Measurements from ENCODE around the gene SP3. TPM values are rescaled to one million over a fixed set of nuclear protein-coding genes. Genes with fewer than 3 reads are reported as not detected.

The SP3 gene
- total and polyA plus RNA-seq, 8 donors: 69.0 to 143 (median 122) TPM

GRCh38 chr2:173886613-173887012, 78.6 kb downstream of the SP3 start:
- no peak for ATAC-seq
- Histone ChIP-seq H3K27me3 (no peaks in the 10 kb centered on the region), H3K27ac (no peak overlapping the region), H3K9me3 (peaks cover 0 to 13% of the 10 kb centered on the region in 2 donors), H3K4me1 (peaks cover 0 to 4% of the 10 kb centered on the region in 2 donors), H3K36me3 (no peaks in the 10 kb centered on the region), H3K4me3 (no peak overlapping the region)
- TF ChIP-seq CTCF (IDR thresholded peaks at IDR 0.05): no peak
- intact Hi-C loops (cut with DNase I): no loop called here
- no peak for DNase-seq

GRCh38 chr2:173884025-173884802, 81.0 kb downstream of the SP3 start:
- Histone ChIP-seq H3K36me3 (no peaks in the 10 kb centered on the region), H3K9me3 (peaks cover 0 to 3% of the 10 kb centered on the region in 2 donors), H3K27me3 (no peaks in the 10 kb centered on the region), H3K27ac (no peak overlapping the region), H3K4me1 (peaks cover 0 to 12% of the 10 kb centered on the region in 2 donors), H3K4me3 (no peak overlapping the region)
- peak; percentile 86 for ATAC-seq
- peak in 2 of 4 donors; percentile 50 to 67 for DNase-seq
- peak; percentile 66 to 72 for TF ChIP-seq CTCF (IDR thresholded peaks at IDR 0.05)
- intact Hi-C loops (cut with DNase I): no loop called here

GRCh38 chr2:173881886-173882285, 83.3 kb downstream of the SP3 start:
- Histone ChIP-seq H3K27ac (no peak overlapping the region), H3K36me3 (no peaks in the 10 kb centered on the region), H3K4me3 (no peak overlapping the region), H3K27me3 (no peaks in the 10 kb centered on the region), H3K4me1 (peaks cover 0 to 12% of the 10 kb centered on the region in 2 donors), H3K9me3 (no peaks in the 10 kb centered on the region)
- peak; percentile 50 for ATAC-seq
- intact Hi-C loops (cut with DNase I): no loop called here
- no peak for TF ChIP-seq CTCF (IDR thresholded peaks at IDR 0.05)
- DNase-seq: no peak

GRCh38 chr2:173881461-173881860, 83.7 kb downstream of the SP3 start:
- no peaks in the 10 kb centered on the region for H3K9me3 ChIP-seq
- no peak for ATAC-seq
- peaks cover 0 to 12% of the 10 kb centered on the region in 2 donors for H3K4me1 ChIP-seq
- no peaks in the 10 kb centered on the region for H3K27me3 ChIP-seq
- H3K36me3 ChIP-seq: no peaks in the 10 kb centered on the region
- no peak overlapping the region for H3K4me3 ChIP-seq
- peak in 1 of 4 donors; percentile 66 for DNase-seq
- intact Hi-C loops (cut with DNase I): no loop called here
- H3K27ac ChIP-seq: no peak overlapping the region
- TF ChIP-seq CTCF (IDR thresholded peaks at IDR 0.05): no peak

GRCh38 chr2:173880561-173880960, 84.6 kb downstream of the SP3 start:
- ATAC-seq: no peak
- H3K9me3 ChIP-seq: no peaks in the 10 kb centered on the region
- peaks cover 0 to 13% of the 10 kb centered on the region in 2 donors for H3K4me1 ChIP-seq
- intact Hi-C loops (cut with DNase I): no loop called here
- no peaks in the 10 kb centered on the region for H3K27me3 ChIP-seq
- no peak for DNase-seq
- H3K27ac ChIP-seq: no peak overlapping the region
- H3K36me3 ChIP-seq: no peaks in the 10 kb centered on the region
- no peak overlapping the region for H3K4me3 ChIP-seq
- TF ChIP-seq CTCF (IDR thresholded peaks at IDR 0.05): no peak

Data from left lung (tissue), 10 donors.